Thoracic aorta (tissue), 2 donors: Measurements from ENCODE around the gene HLA-DPB1. TPM values are rescaled to one million over a fixed set of nuclear protein-coding genes. Genes with fewer than 3 reads are reported as not detected.

Experiments used
- ATAC-seq: fragments of 150-250 bp; one replicate; pipeline ENCODE4 v1.8.0; 2017; ENCODE audit warnings: low read depth; ENCODE audit not compliant: insufficient number of reproducible peaks, low FRiP score
- DNase-seq: peaks from one replicate; pipeline ENCODE4 v3.0.0-alpha.2; 2020; ENCODE audit warnings: low spot score
- H3K27ac ChIP-seq, 2 donors: fragments of 200-600 bp; sonication (generic); 1 replicate in 1 of 2; 2 replicates in 1 of 2; pipeline ENCODE4 v1.5.1; 2016; ENCODE audit warnings: mild to moderate bottlenecking in 2 of 2, moderate library complexity in 2 of 2
- H3K27me3 ChIP-seq: fragments of 200-600 bp; sonication (generic); replicated peaks from 2 replicates; pipeline ENCODE4 v1.6.0; 2016; ENCODE audit warnings: mild to moderate bottlenecking; ENCODE audit not compliant: insufficient read depth
- H3K36me3 ChIP-seq: fragments of 200-600 bp; sonication (generic); one replicate; pipeline ENCODE4 v1.5.1; 2016
- H3K4me1 ChIP-seq, 2 donors: fragments of 200-600 bp; sonication (generic); 1 replicate in 1 of 2; 2 replicates in 1 of 2; pipeline versions ENCODE4 v1.5.1 to v1.6.0; 2016; ENCODE audit warnings: low read depth in 2 of 2, mild to moderate bottlenecking in 1 of 2; ENCODE audit not compliant: control insufficient read depth in 1 of 2
- H3K4me3 ChIP-seq: fragments of 200-600 bp; sonication (generic); 2 replicates; pipeline ENCODE4 v1.5.1; 2016; ENCODE audit warnings: mild to moderate bottlenecking
- H3K9me3 ChIP-seq: fragments of 200-600 bp; sonication (generic); 2 replicates; pipeline ENCODE4 v1.5.1; 2016
- CTCF ChIP-seq: fragments of 200-600 bp; sonication (generic); IDR thresholded peaks from one replicate; pipeline ENCODE4 v1.5.1; 2019; ENCODE audit warnings: antibody characterized with exemption
- total RNA-seq, 2 donors: library from RNA; depleted of rRNA; stranded (reverse); fragments of >200 nt; gene quantifications; one replicate each; pipeline versions ENCODE4 v1.1.0 to v1.2.3, GENCODE V29; 2016

HLA-DPB1 gene
- total RNA-seq, 2 donors from 2014 or later, result 78.4 to 112 TPM

- DNase-seq, result no peak
- H3K9me3 ChIP-seq, result no peaks in the 10 kb centered on the region
Observed at GRCh38 chr6:33117811-33118277, 42.1 kb downstream of the HLA-DPB1 start.

GRCh38 chr6:33118525-33119123 is 42.8 kb downstream of the HLA-DPB1 start:
- H3K4me3 ChIP-seq, result no peak overlapping the region
- peaks cover 17% of the 10 kb centered on the region for H3K27me3 ChIP-seq
- ATAC-seq (no peak), DNase-seq (no peak)
- no peaks in the 10 kb centered on the region for H3K36me3 ChIP-seq
- peaks cover 3% of the 10 kb centered on the region for H3K9me3 ChIP-seq
- no peak overlapping the region for H3K27ac ChIP-seq
- H3K4me1 ChIP-seq, result peaks cover 6 to 8% of the 10 kb centered on the region in 2 donors
- peak; percentile 86 for TF ChIP-seq CTCF

More at GRCh38 chr6:33117811-33118277, 42.1 kb downstream of the HLA-DPB1 start:
- Histone ChIP-seq H3K4me1 (peaks cover 6 to 8% of the 10 kb centered on the region in 2 donors), H3K27ac (no peak overlapping the region), H3K4me3 (no peak overlapping the region), H3K36me3 (no peaks in the 10 kb centered on the region), H3K27me3 (peaks cover 17% of the 10 kb centered on the region)
- ATAC-seq, result no peak
- no peak for TF ChIP-seq CTCF

- DNase-seq (no peak), ATAC-seq (no peak)
- Histone ChIP-seq H3K4me1 (peaks cover 6 to 8% of the 10 kb centered on the region in 2 donors), H3K4me3 (no peak overlapping the region), H3K27me3 (peaks cover 17% of the 10 kb centered on the region), H3K9me3 (peaks cover 7% of the 10 kb centered on the region), H3K27ac (no peak overlapping the region), H3K36me3 (no peaks in the 10 kb centered on the region)
- TF ChIP-seq CTCF, result no peak
Observed at GRCh38 chr6:33120001-33120400, 44.2 kb downstream of the HLA-DPB1 start.

GRCh38 chr6:33123181-33123580 is 47.4 kb downstream of the HLA-DPB1 start:
- Histone ChIP-seq H3K4me3 (no peak overlapping the region), H3K9me3 (peaks cover 7% of the 10 kb centered on the region), H3K36me3 (no peaks in the 10 kb centered on the region), H3K27me3 (peaks cover under 1% of the 10 kb centered on the region), H3K27ac (no peak overlapping the region), H3K4me1 (no peaks in the 10 kb centered on the region)
- no peak for TF ChIP-seq CTCF
- DNase-seq, result no peak
- ATAC-seq, result no peak

GRCh38 chr6:33123732-33124524 is 48.1 kb downstream of the HLA-DPB1 start:
- no peaks in the 10 kb centered on the region for H3K27me3 ChIP-seq
- no peak overlapping the region for H3K4me3 ChIP-seq
- no peaks in the 10 kb centered on the region for H3K4me1 ChIP-seq
- H3K9me3 ChIP-seq, result peaks cover 7% of the 10 kb centered on the region
- H3K27ac ChIP-seq, result no peak overlapping the region
- ATAC-seq (no peak), DNase-seq (no peak)
- H3K36me3 ChIP-seq, result no peaks in the 10 kb centered on the region
- peak; percentile 15 for TF ChIP-seq CTCF
